ENCODE results near the gene DNAJC28.
"Not testable (repeated sequence)": the region's sequence is repeated elsewhere in the genome, so short reads cannot be mapped to it uniquely, and the experiment has no call there.

Gene DNAJC28

DNA sequence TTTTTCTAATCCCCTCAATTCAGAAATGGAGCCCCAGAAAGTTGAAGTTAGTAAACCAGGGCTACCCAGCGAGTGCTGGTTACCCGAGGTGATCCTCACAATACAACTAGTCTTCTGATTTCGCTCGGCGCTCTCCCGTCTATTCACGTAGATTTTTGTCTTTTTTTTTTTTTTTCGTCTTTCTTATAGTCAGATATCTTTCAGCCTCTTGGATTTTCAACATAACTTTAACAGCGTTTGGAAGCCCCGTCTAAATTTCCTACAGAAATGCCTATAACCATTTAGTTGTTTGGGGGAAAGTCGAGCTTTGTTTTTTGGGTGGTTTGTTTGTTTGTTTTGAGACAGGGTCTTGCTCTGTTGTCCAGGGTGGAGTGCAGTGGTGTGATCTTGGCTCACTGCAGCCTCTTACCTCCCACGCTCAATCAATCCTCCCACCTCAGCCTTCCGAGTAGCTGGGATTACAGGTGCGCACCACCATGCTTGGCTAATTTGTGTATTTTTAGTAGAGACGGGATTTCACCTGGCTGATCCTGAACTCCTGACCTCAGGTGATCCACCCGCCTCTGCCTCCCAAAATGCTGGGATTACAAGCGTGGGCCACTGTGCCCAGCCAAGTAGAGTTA lies 10.9 kb downstream of the DNAJC28 start:
- FAIRE-seq: no peak

DNA sequence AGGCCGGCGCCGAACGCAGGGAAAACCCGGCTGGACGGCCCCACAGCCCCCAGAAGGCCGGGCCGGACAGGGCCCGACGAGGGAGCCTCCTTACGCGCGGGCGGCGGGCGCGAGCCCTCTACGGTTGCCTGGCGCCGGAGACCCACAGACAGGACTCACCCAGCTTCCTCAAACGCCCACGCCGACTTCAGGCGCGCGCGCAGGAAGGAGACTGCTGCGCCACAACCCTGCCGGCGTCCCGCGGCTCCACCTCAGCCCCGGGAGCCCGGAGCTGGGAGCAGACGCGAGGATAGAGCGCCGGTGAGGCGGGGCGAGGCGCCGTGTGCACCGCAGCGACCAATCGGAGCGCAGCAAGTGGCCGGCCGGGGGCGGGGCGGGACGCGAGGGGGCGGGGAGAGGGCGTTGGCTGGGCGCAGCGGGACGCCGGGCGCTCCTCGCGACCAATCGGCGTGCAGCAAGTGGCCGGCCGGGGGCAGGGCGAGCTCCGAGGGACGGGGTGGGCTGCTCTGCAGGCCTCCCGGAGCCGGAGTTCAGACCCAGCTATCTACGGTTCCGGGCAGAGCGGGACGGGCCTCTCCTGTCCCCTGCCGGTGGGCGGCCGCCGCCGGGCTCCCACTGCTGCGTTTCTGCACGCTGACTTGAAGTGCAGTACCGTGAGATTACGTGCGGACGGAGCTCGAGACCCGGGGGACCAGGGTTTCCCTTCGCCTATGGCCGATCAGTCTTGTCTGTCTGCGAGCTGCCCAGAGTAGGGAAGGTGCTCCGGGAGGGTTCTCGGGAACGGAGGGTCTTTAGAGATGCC lies 11.6 kb downstream of the DNAJC28 start, which contains the start of gene TMEM50B:
TSS of gene TMEM50B (minus strand) at position 296 of the 802 bp plus-strand sequence. CDS start 11,089 bp downstream, outside the sequence.
- FAIRE-seq: no peak

- no peak for FAIRE-seq
Measured at GRCh38 chr21:33478935-33479678, 12.4 kb downstream of the DNAJC28 start.

GRCh38 chr21:33478182-33478581 lies 13.3 kb downstream of the DNAJC28 start:
- no peak for FAIRE-seq

DNA sequence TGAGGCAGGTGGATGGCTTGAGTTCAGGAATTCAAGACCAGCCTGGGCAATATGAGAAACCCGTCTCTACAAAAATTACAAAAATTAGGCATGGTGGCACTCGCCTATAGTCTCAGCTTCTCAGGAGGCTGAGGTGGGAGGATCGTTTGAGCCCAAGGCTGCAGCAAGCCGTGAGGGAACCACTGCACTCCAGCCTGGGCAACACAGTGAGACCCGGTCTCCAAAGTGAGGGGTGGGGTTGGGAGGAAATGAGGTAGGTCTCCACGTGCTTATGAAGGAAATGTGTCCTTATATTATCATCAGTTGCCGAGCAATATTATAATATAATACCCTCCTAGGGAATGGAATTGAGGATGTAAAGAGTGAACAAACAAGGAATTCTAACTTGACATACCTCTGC lies 14.4 kb downstream of the DNAJC28 start:
- no peak for FAIRE-seq

DNA sequence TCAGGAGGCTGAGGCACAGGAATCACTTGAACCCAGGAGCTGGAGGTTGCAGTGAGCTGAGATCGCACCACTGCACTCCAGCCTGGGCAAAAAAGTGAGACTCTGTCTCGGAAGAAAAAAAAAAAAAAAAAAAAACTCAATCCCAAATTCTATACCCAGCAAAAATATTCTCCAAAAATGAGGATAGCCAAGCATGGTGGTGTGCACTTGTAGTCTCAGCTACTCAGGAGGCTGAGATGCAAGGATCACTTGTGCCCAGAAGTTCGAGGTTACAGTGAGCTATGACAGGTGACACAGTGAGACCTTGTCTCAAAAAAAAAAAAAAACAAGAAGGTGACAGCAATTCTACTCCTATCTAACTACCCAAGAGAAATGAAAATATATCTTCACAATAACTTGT lies 18.2 kb downstream of the DNAJC28 start:
- no peak for FAIRE-seq

DNA sequence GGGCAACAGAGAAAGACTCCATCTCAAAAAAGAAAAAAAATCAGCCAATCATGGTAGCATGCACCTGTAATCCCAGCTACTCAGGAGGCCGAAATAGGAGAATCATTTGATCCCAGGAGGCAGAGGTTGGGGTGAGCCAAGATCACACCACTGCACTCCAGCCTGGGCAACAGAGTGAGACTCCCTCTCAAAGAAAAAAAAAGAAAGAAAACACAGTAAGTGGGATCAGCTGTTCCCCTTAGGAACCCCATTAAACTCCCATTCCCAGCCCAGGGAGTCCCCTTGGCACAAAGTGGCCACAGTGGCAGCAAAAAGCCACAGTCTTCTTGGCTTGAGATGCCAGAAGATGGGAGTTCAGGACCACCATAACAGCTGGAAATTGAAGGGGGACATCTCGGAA lies 20.8 kb downstream of the DNAJC28 start:
- FAIRE-seq: no peak

- FAIRE-seq: not testable (repeated sequence)
Measured at GRCh38 chr21:33469183-33469582, 22.3 kb downstream of the DNAJC28 start.

GRCh38 chr21:33461538-33462250 lies 29.8 kb downstream of the DNAJC28 start:
- no peak for FAIRE-seq

GRCh38 chr21:33458861-33459260 lies 32.7 kb downstream of the DNAJC28 start:
- FAIRE-seq: no peak

DNA sequence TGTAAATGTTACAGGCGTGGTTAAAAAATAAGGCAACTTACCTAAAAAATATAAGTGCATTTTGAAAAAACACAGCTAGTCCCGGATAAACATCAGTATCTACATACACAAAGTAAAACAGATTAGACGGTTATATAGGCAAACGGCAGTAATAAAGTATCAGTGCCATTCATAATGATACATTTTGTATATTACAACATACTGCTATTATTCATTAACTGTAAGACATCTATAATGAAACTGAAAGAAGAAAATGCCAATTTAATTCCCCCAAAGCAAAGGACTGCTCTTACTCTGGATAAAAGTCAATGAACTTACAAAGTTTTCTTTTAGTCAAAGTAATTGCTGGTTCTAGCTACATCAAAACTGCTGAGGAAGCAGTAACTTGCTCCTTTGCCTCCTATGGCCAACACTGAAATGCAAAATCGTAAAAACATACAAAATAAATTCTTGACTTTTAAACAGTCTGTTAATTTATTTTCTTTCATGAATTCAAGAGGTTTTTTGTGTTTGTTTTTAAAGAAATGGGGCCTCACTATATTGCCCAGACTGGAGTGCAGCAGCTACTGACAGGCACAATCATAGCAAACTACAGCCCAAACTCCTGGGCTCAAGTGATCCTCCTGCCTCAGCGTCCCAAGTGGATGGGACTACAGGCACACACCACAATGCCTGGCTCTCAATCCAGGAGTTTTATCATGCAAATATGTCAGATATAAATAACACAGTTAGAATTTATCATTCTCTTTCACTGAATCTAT lies 35.6 kb downstream of the DNAJC28 start:
- FAIRE-seq: no peak

DNA sequence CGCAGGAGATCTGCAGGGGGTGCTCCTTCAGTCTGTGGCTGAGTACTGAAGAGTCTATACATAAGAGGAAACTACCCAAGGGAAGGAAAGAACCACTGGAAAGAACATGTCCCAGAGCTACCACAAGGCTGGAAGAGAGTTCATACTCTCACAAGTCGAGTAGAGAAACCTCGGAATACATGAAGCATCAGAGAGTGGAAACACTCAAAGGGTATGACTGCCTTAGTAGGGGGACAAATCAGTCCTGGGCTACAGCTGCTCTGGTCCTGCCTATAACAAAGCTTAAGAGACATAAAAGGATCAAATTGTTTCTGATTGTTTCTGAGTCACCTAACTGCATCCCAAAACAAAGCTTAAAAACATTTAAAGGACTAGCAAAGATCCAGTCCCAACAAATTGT lies 39.2 kb downstream of the DNAJC28 start:
- no peak for FAIRE-seq

- no peak for FAIRE-seq
Measured at GRCh38 chr21:33451634-33452071, 39.9 kb downstream of the DNAJC28 start.

- no peak for FAIRE-seq
Measured at GRCh38 chr21:33449616-33450015, 41.9 kb downstream of the DNAJC28 start.

- FAIRE-seq: not testable (repeated sequence)
Measured at GRCh38 chr21:33446620-33447019, 44.9 kb downstream of the DNAJC28 start.

DNA sequence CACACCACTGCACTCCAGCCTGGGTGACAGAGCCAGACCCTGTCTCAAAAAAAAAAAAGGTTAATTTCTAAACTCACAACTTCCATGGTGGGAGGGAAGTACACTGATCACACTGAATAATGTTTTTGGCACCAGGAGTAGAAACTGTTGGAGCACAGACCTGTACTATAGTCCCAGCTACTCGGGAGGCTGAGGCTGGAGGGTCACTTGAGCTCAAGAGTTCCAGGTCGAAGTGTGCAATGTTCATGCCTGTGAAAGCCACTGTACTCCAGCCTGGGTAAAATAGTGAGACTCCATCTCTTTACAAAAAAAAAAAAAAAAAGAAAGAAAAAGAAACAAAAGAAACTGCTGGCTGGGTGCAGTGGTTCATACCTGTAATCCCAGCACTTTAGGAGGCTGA lies 47.0 kb downstream of the DNAJC28 start:
- FAIRE-seq: no peak

DNA sequence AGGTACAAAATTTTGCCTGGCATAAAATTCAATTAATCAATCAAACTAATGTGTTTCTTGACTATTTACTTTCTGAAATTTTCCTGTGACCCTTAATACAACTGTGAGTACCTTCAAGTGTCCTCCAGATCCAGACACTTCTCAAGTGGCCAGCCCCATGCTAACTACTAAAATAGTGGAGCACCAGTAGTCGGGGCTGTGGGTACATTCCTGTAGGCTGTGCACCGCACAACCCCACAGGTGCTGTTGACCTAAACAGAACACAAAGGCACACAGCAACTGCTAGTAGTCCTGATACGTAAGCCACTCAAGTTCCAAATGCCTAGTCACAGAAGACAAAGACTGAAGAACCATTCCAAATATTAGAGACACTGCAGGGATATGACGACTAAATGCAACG lies 48.3 kb downstream of the DNAJC28 start:
- FAIRE-seq: no peak

DNA sequence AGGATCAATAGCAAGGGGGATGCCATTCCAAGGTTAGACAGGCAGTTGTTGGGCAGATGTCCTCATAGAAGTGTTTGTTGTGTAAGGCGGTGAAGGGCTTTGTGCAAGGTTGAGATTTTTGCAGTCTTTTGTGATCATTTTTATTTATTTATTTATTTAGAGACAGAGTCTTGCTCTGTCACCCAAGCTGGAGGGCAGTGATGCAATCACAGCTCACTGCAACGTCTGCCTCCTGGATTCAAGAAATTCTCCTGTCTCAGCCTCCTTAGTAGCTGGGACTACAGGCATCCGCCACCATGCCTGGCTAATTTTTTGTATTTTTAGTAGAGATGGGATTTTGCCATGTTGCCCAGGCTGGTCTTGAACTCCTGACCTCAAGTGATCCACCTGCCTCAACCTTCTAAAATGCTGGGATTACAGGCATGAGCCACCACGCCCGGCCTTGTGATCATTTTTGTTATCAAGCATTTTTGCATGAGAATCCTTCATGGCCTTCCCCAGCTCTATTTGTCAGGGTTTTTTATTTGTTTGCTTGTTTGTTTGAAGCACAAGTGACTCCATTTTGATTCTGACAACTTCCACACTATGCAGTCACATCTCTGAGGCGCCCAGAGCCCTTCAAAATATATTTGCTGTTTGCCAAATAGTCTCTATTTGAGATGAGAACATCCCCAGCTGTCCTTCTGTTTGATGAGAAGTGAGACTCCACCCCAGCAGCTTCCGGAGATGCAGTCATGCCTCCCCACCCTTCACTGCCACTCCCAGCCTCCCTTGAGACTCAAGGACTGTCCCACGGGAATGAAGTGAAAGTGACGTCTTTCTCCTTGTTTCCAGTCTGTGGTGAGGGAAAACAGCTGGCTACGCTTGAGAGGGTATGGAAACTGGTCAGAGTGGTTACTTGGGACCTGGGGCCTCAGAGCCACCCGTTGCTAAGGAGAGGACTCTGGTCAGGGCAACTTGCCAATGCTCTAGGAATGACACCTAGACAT lies 49.7 kb downstream of the DNAJC28 start:
- no peak for FAIRE-seq
